CMK (cell line): ENCODE results near the gene SPARC.

Experiments used
- DNase-seq: peaks from one replicate; pipeline ENCODE4 v3.0.0-alpha.2; 2010; ENCODE audit warnings: low read depth

The SPARC gene

DNA sequence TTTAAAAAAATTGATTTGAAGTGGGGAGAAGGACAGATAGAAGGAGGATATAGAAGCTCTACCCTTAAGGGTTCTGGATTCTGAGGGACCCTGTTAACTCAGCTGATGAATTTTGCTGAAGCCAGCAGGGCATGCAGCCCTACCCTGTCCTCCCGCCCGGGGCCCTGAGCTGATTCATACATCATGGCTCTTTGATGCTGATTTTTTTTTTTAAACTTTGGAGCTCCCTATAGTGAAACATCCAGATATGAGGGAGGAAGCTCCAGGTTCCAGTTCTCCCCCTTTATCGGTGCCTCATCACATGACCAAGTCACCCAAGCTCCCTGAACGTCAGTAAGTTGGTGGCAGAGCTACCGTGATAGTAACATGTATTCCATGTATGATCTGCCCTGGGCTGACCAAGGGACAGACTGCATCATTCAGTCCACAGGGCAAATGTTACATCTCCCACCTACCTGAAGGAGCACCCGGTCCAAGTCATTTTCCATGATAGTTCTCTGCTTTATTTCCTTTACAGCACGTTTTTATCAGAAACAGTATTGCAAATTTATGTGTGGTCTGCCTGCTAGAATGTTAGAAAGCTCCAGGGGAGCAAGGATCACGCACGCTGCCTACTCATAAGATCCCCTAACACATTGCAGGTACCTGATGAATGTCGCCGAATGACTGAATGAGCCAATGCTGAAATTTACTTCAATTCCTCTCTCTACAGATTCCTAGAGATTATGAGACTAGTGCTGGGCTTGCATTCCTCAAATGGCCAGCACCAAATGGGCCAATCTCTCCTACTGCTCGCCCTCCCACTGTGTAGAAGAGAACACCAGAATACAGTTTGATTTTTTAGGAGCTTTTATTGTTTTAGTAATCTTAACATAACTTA, 25.9 kb downstream of the SPARC start:
- DNase-seq, result no peak

DNA sequence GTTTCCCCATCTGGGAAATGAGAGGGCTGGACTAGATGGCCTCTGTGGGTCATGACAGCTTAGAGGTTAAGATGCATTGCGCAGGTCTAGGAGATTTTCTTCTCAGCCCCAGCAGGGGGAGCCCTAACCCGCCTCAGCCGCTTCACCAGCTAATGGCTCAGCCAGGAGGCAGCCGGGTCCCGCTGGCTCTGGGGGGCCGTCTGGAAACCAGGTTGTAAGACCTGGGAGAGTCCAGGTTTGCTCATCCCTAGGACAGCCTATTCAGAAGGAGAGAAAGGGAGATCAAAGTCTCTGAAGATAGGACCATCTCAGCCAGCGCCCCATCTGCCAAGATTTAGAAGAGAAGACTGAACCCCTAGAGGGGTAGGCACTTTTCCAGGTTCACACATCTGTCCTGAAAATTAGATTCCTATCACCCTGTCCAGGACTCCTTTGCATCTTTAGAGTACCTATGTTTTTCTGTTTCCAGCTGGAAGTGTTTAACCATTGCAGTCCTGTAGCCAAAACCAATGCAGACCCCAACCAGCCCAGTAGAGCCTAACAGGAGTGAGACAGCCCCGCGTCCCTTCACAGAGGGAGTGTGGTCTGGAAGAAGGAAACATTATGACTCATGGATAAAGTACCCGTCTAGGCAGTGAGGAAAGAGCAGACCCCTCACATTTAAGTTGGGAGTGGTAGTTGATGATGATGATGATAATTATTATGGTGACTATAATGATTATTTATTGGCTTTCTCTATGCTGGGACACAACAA, 27.5 kb downstream of the SPARC start:
- peak; percentile 54 for DNase-seq

DNA sequence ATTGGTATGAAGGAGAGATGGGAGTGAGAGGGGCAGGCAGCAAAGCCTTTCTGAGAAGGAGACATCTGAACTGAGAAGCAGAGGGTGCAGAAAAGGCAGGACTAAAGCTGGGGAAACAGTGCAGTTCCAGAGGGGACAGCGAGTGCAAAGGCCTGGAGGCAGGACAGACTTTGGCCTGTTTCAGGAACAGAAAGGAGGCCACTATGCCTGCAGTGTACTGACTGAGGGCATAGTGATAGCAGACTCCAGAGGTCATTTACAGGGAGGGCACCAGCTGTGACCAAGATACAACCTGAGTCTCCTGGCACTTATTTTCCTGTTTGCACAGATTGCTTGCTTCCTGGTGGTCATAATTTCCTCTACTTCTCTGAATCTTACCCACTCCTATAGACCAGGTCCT, 29.6 kb downstream of the SPARC start:
- DNase-seq, result no peak

DNA sequence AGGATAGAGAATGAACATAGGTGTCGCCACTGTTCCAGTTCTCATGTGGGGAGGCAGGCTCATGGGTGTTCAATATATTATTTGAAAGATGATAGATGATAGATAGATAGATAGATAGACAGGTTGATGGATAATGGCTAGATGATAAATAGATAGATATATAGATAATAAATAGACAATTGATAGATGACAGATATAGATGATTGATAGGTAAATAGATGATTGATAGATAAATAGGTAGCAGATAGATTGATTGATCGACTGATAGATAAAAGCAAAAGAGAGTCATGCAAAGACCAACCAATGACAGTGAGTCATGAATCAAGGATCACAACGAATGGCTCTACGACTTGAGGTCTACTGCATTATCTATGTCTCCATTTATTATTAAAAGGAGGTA, 30.4 kb downstream of the SPARC start:
- DNase-seq, result no peak

DNA sequence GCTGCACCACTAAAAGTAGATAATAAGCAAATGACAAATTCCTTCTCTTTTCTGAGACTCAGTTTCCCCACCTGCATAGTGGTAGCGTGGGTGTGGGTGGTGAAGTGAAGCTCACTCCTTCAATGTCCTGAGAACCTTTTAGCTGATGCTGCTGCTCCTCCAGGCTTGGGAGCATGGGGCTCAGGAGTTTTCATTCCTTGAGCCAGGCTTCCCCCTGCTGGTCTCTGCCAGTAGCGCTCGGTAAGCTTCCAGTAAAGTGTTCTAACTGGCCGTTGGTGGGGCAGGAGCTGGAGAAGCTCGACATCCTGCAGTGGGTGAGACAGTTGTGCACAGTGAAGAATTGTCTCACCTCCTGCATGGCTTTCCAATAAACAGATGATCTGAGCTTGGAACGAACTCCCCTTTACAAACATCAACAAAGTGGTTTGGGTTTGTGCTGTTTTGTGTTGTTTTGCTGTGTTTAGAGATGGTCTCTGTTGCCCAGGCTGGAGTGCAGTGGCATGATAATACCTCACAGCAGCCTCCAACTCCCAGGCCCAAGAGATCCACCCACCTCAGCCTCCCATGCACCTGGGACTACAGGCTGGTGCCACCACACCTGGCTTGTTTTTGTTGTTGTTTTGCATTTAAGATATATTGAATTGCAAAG, 34.6 kb downstream of the SPARC start:
- DNase-seq, result peak; percentile 32

DNA sequence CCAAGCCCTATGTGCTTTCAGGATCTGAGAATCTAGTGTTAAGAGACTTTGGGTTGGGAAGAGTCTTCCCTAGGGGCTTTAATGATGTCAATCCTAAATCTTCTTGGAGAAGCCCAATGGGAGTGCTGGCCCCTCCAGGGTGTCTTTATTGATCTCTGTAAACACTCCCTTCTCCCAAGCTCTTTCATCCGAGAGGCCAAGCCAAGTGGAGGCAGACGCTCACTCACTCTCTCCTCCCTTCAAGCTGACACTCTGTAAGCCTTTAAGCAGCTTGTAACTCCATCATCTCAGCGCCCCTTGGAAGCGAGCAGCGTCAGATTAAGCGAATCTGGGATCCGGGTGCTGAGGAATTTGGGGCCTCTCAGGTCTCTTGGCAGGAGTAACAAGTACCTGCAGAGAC, 37.7 kb downstream of the SPARC start:
- DNase-seq, result no peak

DNA sequence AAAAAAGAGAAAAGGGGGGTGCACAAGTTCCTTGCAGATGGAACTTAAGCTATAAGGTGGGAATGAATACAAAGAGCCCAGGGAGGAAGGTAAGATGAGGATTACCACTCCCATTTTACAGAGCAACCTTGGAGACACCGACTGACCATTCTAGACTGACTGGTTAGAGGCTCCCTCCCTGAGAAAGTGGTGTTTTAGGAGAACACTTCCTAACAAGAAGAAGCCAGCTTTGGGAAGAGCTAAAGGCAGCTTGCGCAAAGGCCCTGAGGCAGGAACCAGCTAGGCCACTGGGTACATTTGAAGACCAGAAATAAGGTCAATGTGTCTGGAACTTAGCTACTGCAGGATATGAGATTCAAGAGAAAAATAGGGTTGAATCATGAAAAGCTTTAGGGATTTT, 38.6 kb downstream of the SPARC start:
- no peak for DNase-seq

DNA sequence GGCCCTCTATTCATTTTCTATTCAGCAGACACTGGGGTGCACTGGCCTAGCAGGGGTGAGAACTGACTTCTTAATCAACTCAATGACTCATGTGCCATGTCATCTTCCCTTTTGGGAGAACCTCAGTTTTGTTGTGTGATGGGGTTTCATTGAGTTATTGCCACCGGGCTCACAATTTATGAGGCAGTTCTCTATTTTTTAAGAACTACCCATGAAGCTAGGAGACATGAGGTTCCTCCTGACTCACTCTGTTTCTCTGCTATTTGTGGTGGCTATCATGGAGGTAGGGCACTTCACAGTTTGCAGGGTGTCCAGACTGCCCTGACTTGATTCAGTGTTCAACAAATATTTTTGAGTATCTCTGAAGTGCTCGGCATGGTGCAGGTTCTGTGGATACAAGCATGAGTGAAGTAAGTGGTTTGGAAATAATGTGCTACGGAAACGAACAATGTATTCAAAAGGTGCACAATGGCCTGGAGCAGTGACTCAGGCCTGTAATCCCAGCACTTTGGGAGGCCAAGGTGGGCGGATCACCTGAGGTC, 39.3 kb downstream of the SPARC start:
- DNase-seq, result no peak

DNA sequence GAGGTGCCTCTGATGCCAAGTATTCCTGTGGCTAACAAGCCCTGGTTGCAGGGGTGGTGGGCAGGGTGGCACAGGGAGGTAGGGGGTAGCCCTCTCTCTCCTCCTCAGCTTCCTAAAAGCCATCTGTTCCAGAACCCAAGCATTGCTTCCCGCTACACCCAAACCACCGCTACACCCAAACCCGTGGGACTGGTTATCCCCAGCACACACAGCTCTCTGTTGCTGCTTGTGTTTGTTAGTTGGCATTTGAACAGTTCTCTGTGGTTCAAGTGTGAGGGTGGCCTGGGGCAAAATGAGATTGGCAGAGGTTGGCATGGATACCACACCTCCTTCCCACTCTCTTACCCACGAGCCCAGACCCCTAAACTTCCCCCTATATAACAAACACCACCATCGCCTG, 40.4 kb downstream of the SPARC start:
- no peak for DNase-seq

DNA sequence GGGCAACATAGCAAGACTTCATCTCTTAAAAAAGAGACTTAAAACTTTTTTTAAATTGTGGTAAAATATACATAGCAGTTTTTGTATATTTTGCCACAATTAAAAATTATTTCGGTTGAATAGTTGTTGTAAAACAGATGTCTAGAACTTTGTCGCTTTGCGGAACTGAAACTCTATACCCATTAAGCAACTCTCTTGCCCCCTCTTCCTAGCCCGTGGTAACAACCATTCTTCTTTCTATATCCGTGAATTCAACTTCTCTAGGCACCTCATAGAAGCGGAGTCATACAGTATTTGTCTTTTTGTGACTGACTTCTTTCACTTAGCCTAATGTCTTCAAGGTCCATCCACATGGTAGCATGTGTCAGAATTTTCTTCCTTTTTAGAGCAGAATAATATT, 43.3 kb downstream of the SPARC start:
- DNase-seq, result no peak

DNA sequence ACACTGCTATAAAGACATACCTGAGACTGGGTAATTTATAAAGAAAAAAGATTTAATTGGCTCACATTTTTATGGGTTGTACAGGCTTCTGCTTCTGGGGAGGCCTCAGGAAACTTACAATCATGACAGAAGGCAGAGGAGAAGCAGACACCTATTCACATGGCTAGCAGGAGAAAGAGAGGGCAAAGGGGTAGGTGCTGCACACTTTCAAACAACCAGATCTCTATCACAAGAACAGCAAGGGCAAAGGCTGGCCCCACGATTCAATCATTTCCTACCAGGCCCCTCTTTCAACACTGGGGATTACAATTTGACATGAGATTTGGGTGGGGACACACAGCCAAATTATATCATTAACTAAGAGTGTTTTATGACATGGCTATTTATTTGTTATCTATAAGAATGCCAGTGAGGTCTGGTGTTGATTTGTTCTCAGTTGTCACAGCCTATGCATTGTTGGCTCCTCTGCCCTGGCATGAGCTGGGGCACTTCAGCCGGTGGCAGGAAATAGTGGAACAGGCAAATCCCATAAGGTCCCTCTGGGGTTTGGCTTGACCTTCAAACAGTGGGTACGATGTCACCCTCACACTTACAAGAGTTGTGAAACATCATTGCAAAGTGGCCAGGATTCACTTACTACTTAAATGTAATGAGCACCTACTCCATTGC, 44.1 kb downstream of the SPARC start:
- DNase-seq, result no peak

DNA sequence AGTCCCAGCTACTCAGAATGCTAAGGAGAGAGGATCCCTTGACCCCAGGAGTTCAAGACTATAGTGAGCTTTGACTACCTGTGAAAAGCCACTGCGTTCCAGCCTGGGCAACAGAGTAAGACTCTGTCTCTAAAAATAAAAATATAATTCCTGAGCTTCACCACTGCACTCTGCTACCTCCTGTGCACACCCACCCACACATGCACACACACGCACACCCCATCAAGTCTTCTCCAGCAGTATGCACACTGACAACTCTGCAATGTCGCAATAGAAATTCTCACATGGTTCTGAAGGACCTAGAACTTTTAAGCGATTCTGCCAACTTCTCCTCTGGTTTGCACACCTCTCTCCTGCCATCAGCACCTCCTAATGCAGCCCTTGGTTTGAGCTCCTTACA, 48.1 kb downstream of the SPARC start:
- no peak for DNase-seq

DNA sequence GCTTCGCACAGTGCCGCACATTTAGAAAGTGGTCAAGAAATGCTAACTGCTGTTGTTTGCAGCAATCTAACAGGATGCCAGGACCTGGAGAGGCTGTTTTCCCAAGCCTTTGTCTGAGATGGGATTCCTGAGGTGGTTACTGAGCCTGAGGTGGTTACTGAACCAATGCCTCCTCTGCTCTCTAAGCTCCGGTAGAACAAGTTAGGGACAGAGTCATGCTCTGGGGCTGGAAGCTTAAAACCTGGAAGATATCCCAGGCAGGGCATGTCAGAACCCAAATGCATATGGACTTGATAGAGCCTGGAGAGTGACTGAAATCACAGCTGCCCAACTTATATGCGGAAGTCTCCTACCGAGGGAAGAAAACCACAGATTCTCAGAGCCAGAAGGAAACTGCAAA, 49.0 kb downstream of the SPARC start:
- no peak for DNase-seq

DNA sequence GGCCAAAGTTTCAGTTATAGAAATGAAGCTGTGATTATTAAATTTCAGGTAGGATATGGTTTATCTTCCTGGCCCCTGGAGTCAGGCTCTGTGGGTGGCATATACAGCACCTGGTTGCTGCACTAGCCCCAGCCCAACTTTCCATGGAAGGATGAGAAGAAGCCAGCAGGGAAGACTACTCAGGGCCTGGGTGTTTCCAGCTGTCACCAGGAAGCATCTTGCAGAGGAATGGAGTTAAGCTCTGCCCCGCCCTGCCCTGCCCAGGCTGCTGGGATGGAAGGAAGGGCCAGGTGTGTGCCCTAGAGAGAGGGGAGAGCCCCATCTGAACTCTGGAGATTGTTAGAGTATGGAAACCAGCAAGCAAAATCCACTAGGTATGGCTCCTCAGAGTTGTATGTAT, 52.8 kb downstream of the SPARC start:
- DNase-seq, result no peak

DNA sequence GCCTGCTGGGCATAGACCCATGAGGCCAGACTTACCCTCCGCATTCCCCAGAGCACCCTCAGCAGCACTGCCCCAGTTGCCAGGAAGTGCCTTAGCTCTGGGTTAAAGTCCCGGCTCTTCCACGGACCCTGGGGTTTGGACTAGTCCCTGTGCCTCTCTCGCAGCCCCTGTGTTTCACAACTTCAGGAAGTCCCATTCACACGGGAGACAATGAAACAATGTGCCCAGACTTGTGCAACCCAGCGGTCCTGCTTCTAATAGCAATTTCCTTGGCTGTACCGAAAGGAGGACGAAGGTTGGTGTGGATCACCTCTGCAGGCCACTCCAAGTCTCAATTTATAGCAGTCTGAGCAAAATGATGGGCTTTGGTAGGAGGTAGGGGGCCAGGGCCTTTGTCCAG, 53.8 kb downstream of the SPARC start:
- DNase-seq, result no peak

DNA sequence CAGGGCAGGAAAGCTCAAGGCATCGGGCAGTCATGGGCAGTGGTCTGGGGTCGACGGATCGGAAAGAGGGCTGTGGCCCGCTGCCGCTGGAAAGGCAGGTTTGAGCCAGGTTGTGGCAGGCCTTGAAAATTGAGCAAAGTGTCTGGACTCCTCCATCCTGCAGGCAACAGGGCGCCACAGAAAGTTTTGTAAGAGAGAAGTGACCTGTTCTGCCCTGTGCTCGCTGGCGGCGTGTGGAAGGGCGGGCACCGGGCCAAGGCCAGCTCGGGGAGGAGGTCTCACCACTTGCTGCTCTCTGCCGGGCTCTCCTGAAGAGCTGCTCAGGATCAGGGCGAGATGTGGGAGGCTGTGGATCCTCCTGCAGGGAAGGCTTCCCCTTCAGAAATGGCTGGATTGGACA, 54.2 kb downstream of the SPARC start:
- no peak for DNase-seq

DNA sequence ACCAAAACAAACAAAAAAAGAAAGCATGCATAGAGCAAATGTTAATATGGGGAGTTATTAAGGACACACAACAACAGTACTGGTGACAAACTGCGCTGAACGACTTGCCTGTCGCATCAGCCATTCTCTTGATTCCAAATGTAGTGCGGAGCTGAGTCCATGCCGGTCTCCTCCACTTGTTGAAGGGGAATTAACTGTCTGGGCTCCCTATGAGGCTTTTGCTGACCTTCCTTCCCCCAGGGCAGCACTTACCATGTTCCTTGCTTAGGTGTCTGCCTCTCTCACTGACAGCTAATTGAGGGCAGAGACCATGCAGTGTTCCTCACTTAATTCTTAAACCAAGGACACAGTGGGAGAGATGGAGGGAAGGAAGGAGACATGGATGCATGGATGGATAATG, 54.8 kb downstream of the SPARC start:
- no peak for DNase-seq

DNA sequence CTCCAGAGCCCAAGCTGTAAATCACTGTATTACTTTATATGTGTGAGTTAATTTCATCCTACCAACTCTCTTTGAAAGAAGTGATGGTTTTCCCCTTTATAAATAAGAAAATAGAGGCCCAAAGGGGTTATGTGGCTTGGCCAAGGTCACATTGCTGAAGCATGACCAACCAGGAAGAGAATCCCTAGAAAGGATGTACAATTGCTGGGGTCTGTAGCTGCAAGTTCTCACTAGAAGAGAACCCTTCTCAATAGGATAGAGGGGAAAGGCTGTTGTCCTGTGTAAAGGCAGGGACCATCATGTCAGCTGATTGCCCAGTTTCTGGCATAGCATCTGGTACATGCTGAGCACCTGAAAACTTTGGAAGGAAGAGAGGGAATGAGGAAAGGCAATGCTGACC, 56.6 kb downstream of the SPARC start:
- no peak for DNase-seq

DNA sequence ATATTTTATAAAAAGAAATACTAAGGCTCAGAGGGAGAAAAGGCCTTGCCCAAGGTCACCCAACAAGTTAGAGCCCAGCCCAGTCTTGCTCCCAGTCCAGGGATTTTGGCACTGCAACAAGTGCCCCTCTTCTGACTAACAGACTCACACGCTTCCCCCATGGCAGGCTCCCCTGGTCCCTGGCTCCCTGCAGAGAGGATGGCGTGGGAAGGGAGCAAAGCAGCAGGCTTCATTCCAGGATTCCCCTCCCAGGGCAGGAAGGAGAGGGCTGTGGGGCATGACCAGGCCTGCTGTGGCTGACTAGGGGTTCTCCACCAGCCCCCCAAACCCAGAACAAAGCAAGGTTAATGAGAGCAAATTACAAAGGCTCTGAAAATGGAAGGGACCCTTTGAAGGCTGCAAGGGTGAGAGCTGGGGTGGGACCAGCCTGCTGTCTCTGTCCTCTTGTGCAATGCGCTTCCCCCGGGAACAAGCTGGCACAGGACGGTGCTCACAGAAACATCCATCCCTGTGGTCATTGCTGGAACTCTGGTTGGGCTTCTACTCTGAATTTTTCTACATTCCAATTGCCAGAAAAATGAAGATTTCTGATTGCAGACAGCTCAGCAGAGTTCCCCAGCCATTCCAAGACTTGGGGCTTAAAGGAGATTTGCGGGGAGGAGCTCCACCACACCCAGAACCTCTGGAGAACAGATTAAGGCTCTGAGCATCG, 58.4 kb downstream of the SPARC start:
- no peak for DNase-seq

DNA sequence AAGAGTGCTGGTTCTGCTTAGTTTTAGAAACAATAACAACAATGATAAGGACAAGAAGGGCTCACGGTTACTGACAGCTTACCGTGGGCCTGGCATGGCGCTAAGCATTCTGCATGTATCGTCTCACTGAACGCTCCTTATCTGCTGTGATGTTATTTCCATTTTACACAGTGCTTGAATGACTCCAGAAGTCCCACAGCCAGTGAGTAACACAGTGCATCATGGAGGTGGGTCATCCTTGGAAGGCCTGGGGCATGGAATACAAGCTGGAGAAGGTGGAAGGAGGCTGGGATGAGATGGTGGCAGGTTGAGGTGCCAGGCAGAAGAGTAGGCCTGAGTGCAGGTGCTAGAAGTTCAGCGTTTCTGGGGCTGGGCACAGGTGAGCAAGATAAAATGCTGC, 59.1 kb downstream of the SPARC start:
- no peak for DNase-seq

DNA sequence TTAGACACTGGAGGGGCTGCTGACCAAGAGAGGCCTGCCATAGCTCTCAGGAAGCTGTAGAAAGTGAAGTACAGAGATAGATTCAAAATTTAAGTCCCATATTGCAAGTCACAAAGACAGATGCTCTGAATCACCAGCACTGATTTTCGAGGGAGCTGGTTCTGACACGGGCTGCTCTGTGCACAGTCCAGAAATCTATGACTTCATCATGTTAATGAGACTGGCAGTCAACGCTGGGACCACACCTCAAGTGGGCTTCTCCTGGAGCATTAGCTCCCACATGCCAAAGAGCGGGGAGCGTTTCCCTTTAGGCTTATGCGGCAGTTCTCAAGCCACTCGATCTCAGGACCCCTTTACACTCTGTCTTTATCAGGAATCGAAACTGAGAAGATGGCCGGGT, 61.4 kb downstream of the SPARC start:
- no peak for DNase-seq

DNA sequence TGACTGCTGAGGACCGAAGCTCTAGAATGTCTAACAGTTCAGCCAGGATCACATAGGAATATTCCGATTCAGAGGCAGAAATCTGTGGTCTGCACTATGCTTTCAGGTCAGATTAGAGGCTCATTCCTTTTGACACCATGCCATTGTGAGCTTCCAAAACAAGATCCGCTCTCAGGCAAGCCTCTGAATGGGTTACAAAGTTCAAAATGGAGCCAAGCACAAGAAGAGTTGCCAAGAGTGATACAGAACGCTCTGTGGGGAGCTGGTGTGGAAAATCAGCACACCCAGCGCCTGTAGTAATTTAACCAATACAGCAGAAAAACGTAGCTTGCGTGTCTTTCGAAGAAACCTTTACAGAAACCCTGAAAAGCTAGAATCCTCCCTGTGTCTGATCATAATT, 62.2 kb downstream of the SPARC start:
- no peak for DNase-seq
